ENCODE measurements around the gene C2CD4C. TPM values are rescaled to one million over a fixed set of nuclear protein-coding genes. Genes with fewer than 3 reads are reported as not detected.

The C2CD4C gene
- total RNA-seq, 2 donors from 2014 or later: 1.1 to 2.9 TPM

Other genes starting within 250 kb of the C2CD4C start
- 1 to 10 TPM in 1 of 2 donors, under 1 TPM in 1; 0.83 to 4.5 TPM for gene PLPP2, start 117.7 kb downstream of the C2CD4C start, total RNA-seq
- 10 to 100 TPM; 18.8 to 25.3 TPM for gene MIER2, start 64.4 kb downstream of the C2CD4C start, total RNA-seq
- gene SHC2, start 51.9 kb upstream of the C2CD4C start, total RNA-seq: 10 to 100 TPM; 21.0 to 21.9 TPM
- gene MADCAM1, start 87.3 kb upstream of the C2CD4C start, total RNA-seq: under 1 TPM in 1 of 2 donors, not detected in 1; 0.42 TPM
- gene TPGS1, start 98.3 kb upstream of the C2CD4C start, total RNA-seq: 10 to 100 TPM; 21.0 to 21.2 TPM
- 10 to 100 TPM; 41.1 to 45.8 TPM for gene CDC34, start 122.6 kb upstream of the C2CD4C start, total RNA-seq
- under 1 TPM; 0.74 to 0.76 TPM for gene GZMM, start 134.9 kb upstream of the C2CD4C start, total RNA-seq
- gene BSG, start 163.4 kb upstream of the C2CD4C start, total RNA-seq: 100 to 1,000 TPM; 288 to 300 TPM
- gene HCN2, start 180.7 kb upstream of the C2CD4C start, total RNA-seq: under 1 TPM; 0.10 to 0.37 TPM
- gene POLRMT, start 224.4 kb upstream of the C2CD4C start, total RNA-seq: 10 to 100 TPM; 25.6 to 30.7 TPM
- gene FGF22, start 230.7 kb upstream of the C2CD4C start, total RNA-seq: under 1 TPM in 1 of 2 donors, not detected in 1; 0.37 TPM

All from posterior vena cava (tissue), 2 donors.